Endothelial cell (in vitro differentiated cells): ENCODE results near the gene TJAP1. TPM values are rescaled to one million over a fixed set of nuclear protein-coding genes. Genes with fewer than 3 reads are reported as not detected.

Source experiments
- DNase-seq: peaks from one replicate; pipeline ENCODE4 v3.0.0; 2021; ENCODE audit warnings: low spot score
- H3K27ac Mint-ChIP-seq: one replicate; pipeline ENCODE4 v1.8.0; 2021; ENCODE audit warnings: mixed read lengths, inconsistent platforms; ENCODE audit not compliant: unreplicated experiment
- H3K27me3 Mint-ChIP-seq: one replicate; pipeline ENCODE4 v1.8.0; 2021; ENCODE audit warnings: mild to moderate bottlenecking, moderate library complexity, mixed read lengths, inconsistent platforms; ENCODE audit not compliant: unreplicated experiment
- H3K36me3 Mint-ChIP-seq: one replicate; pipeline ENCODE4 v1.8.0; 2021; ENCODE audit warnings: mild to moderate bottlenecking, low read depth, mixed read lengths, inconsistent platforms; ENCODE audit not compliant: unreplicated experiment
- H3K4me1 Mint-ChIP-seq: one replicate; pipeline ENCODE4 v1.8.0; 2021; ENCODE audit warnings: mild to moderate bottlenecking, mixed read lengths, inconsistent platforms; ENCODE audit not compliant: unreplicated experiment
- H3K4me3 Mint-ChIP-seq: one replicate; pipeline ENCODE4 v1.8.0; 2021; ENCODE audit warnings: mild to moderate bottlenecking, mixed read lengths, inconsistent platforms; ENCODE audit not compliant: unreplicated experiment
- H3K9me3 Mint-ChIP-seq: one replicate; pipeline ENCODE4 v1.8.0; 2021; ENCODE audit warnings: mixed read lengths, inconsistent platforms; ENCODE audit not compliant: unreplicated experiment
- microRNA-seq: library from miRNA; unstranded; fragments of <30 nt; microRNA quantifications from one replicate; pipeline ENCODE4, GENCODE V29; 2020; ENCODE audit not compliant: unreplicated experiment
- total RNA-seq: library from RNA; stranded (reverse); fragmentation: NEBNext Ultra II Directional; extraction: Animal tissue kit (Norgen Biotek cat#: 25700); gene quantifications from one replicate; pipeline ENCODE4 v1.2.1, GENCODE V29; 2021; ENCODE audit not compliant: unreplicated experiment
- TF ChIP-seq, protein P1 (sequence below): fragments of 200-600 bp; sonication (generic); IDR thresholded peaks from one replicate; pipeline ENCODE4 v1.5.0; 2021; ENCODE audit warnings: antibody characterized with exemption; ENCODE audit not compliant: unreplicated experiment

The TJAP1 gene
- total RNA-seq, 1 donor from 2014 or later: 41.8 TPM

DNA sequence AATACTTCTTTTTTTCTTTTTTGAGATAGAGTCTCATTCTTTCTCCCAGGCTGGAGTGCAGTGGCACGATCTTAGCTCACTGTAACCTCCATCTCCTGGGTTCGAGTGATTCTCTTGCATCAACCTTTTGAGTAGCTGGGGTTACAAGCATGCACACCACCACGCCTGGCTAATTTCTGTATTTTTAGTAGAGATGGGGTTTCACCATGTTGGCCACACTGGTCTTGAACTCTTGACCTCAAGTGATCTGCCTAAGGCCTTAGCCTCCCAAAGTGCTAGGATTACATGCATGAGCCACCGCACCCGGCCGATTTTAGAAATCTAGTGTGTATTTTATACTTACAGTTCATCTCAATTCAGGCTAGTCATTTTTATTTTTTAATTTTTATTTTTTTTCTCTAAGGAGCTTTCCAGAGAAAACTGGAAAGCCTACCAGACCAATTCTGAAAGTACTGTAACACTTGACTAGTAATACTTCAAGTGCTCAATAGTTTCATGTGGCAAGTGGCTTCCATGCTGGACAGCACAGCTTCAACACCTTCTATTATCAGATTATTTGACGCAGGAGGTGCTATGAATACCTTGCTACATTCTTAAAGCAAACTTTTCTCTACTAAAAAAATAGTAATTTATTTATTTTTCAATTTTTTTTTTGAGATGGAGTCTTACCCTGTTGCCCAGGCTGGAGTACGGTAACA is 64.6 kb downstream of the TJAP1 start:
- Mint-ChIP-seq H3K27ac (no peak overlapping the region), H3K4me3 (no peak overlapping the region), H3K9me3 (no peaks in the 10 kb centered on the region), H3K36me3 (peaks cover 19% of the 10 kb centered on the region), H3K27me3 (no peaks in the 10 kb centered on the region), H3K4me1 (no peaks in the 10 kb centered on the region)
- TF ChIP-seq, protein P1, sequence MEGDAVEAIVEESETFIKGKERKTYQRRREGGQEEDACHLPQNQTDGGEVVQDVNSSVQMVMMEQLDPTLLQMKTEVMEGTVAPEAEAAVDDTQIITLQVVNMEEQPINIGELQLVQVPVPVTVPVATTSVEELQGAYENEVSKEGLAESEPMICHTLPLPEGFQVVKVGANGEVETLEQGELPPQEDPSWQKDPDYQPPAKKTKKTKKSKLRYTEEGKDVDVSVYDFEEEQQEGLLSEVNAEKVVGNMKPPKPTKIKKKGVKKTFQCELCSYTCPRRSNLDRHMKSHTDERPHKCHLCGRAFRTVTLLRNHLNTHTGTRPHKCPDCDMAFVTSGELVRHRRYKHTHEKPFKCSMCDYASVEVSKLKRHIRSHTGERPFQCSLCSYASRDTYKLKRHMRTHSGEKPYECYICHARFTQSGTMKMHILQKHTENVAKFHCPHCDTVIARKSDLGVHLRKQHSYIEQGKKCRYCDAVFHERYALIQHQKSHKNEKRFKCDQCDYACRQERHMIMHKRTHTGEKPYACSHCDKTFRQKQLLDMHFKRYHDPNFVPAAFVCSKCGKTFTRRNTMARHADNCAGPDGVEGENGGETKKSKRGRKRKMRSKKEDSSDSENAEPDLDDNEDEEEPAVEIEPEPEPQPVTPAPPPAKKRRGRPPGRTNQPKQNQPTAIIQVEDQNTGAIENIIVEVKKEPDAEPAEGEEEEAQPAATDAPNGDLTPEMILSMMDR: no peak
- DNase-seq: no peak

DNA sequence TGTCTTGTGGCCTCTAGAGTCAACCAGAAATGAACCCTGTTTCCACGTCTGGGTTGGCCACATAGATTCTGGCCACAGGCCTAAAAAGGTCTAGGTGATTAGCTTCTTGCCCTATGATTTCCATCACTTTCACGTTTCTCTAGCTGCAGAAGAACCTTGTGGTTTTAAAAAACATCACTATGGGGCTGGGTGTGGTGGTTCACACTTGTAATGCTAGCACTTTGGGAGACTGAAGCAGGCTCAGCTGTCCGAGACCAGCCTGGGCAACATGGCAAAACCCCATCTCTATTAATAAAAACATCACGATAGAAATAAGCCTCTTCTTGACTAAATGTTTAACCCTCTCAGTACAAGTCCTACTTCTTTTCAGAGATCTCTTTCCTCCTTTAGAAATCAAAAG is 67.1 kb downstream of the TJAP1 start:
- peaks cover 22% of the 10 kb centered on the region for H3K36me3 Mint-ChIP-seq
- H3K4me3 Mint-ChIP-seq: no peak overlapping the region
- no peak overlapping the region for H3K27ac Mint-ChIP-seq
- H3K9me3 Mint-ChIP-seq: no peaks in the 10 kb centered on the region
- H3K4me1 Mint-ChIP-seq: no peaks in the 10 kb centered on the region
- DNase-seq: no peak
- TF ChIP-seq, protein P1: no peak
- no peaks in the 10 kb centered on the region for H3K27me3 Mint-ChIP-seq

DNA sequence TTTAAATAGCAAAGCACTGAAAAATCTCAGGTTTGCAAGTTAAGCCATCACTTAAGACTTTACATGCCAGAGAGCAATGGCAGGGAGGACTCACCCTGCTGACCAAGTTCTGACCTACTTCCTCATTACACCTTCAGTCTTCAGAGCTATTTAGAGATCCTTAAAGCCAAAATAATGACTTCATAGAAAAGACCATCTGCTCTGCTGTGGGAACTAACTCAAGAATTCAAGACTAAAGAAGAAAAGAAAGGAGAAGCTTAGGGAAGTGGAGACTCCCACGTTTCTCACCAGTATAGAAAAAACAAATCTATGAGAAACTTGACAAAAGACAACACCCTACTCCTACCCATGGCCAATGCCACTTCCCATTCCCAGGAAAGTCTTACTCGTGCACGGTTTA is 69.9 kb downstream of the TJAP1 start:
- Mint-ChIP-seq H3K4me1 (no peaks in the 10 kb centered on the region), H3K36me3 (peaks cover 27% of the 10 kb centered on the region), H3K27ac (no peak overlapping the region), H3K27me3 (no peaks in the 10 kb centered on the region), H3K4me3 (no peak overlapping the region), H3K9me3 (no peaks in the 10 kb centered on the region)
- TF ChIP-seq, protein P1: no peak
- DNase-seq: no peak

Small RNAs within 50 kb of the gene (microRNA-seq; reads per million reads assigned to microRNA genes)
- 2.2 reads per million, percentile 31 among the genes with 10 or more reads in this experiment for gene MIR6780B

Other genes starting within 250 kb of the TJAP1 start
- 4.5 TPM for gene DNPH1, start 248.1 kb upstream of the TJAP1 start, total RNA-seq
- gene TTBK1, start 234.1 kb upstream of the TJAP1 start, total RNA-seq: 1.0 TPM
- not detected for gene SLC22A7, start 179.3 kb upstream of the TJAP1 start, total RNA-seq
- gene CRIP3, start 168.7 kb upstream of the TJAP1 start, total RNA-seq: 1.1 TPM
- gene ZNF318, start 107.9 kb upstream of the TJAP1 start, total RNA-seq: 26.7 TPM
- gene ABCC10, start 50.0 kb upstream of the TJAP1 start, total RNA-seq: 45.6 TPM
- 0.18 TPM for gene DLK2, start 22.0 kb upstream of the TJAP1 start, total RNA-seq
- 0.28 TPM for gene LRRC73, start 32.8 kb downstream of the TJAP1 start, total RNA-seq
- 138 TPM for gene YIPF3, start 39.4 kb downstream of the TJAP1 start, total RNA-seq
- gene POLR1C, start 39.5 kb downstream of the TJAP1 start, total RNA-seq: 30.7 TPM
- 37.6 TPM for gene XPO5, start 98.5 kb downstream of the TJAP1 start, total RNA-seq
- gene POLH, start 98.6 kb downstream of the TJAP1 start, total RNA-seq: 12.5 TPM
- gene GTPBP2, start 151.7 kb downstream of the TJAP1 start, total RNA-seq: 76.6 TPM
- gene MAD2L1BP, start 158.3 kb downstream of the TJAP1 start, total RNA-seq: 26.8 TPM
- not detected for gene RSPH9, start 167.5 kb downstream of the TJAP1 start, total RNA-seq
- 45.5 TPM for gene MRPS18A, start 210.2 kb downstream of the TJAP1 start, total RNA-seq